Naive B cell (primary cell): ENCODE data around the gene PPP1R37. TPM values are rescaled to one million over a fixed set of nuclear protein-coding genes. Genes with fewer than 3 reads are reported as not detected.

Experiments used
- ATAC-seq, 2 donors: fragments of 150-1000 bp; cut with Tn5 transposase; 2 replicates each; pipeline ENCODE4 v1.10.0; 2021; ENCODE audit warnings: low read depth in 2 of 2, mild to moderate bottlenecking in 2 of 2, moderate library complexity in 2 of 2
- DNase-seq: peaks from one replicate; pipeline ENCODE4 v3.0.0; 2022
- H3K27ac Mint-ChIP-seq, 6 donors: one replicate each; pipeline ENCODE4 v1.8.0; 2020 to 2022; ENCODE audit warnings: mild to moderate bottlenecking in 6 of 6, mixed read lengths in 6 of 6, moderate library complexity in 5 of 6, inconsistent platforms in 2 of 6
- H3K27me3 Mint-ChIP-seq, 3 donors: one replicate each; pipeline ENCODE4 v1.8.0; 2021 to 2022; ENCODE audit warnings: mixed read lengths in 3 of 3, mild to moderate bottlenecking in 1 of 3
- H3K36me3 Mint-ChIP-seq, 2 donors: one replicate each; pipeline ENCODE4 v1.8.0; 2020 to 2022; ENCODE audit warnings: mixed read lengths in 2 of 2, inconsistent platforms in 1 of 2, mild to moderate bottlenecking in 1 of 2
- H3K4me1 Mint-ChIP-seq, 3 donors: one replicate each; pipeline ENCODE4 v1.8.0; 2020 to 2022; ENCODE audit warnings: mixed read lengths in 3 of 3, inconsistent platforms in 1 of 3, mild to moderate bottlenecking in 1 of 3, moderate library complexity in 1 of 3
- H3K4me3 Mint-ChIP-seq, 8 donors: one replicate each; pipeline ENCODE4 v1.8.0; 2020 to 2022; ENCODE audit warnings: mild to moderate bottlenecking in 8 of 8, mixed read lengths in 8 of 8, moderate library complexity in 8 of 8, inconsistent platforms in 2 of 8
- H3K9me3 Mint-ChIP-seq, 7 donors: one replicate each; pipeline ENCODE4 v1.8.0; 2020 to 2022; ENCODE audit warnings: mixed read lengths in 7 of 7, mild to moderate bottlenecking in 5 of 7, inconsistent platforms in 2 of 7, moderate library complexity in 1 of 7
- polyA plus RNA-seq, 6 donors: library from polyadenylated mRNA; unstranded; fragments of 300-500 nt; fragmentation: Illumina TruSeq; gene quantifications; one replicate each; pipeline ENCODE4 v1.2.3, GENCODE V29; 2021; ENCODE audit warnings: low read depth in 6 of 6

Gene PPP1R37
- polyA plus RNA-seq, 6 donors from 2014 or later = 0.20 to 1.4 (median 0.32) TPM; not detected in 1

DNA sequence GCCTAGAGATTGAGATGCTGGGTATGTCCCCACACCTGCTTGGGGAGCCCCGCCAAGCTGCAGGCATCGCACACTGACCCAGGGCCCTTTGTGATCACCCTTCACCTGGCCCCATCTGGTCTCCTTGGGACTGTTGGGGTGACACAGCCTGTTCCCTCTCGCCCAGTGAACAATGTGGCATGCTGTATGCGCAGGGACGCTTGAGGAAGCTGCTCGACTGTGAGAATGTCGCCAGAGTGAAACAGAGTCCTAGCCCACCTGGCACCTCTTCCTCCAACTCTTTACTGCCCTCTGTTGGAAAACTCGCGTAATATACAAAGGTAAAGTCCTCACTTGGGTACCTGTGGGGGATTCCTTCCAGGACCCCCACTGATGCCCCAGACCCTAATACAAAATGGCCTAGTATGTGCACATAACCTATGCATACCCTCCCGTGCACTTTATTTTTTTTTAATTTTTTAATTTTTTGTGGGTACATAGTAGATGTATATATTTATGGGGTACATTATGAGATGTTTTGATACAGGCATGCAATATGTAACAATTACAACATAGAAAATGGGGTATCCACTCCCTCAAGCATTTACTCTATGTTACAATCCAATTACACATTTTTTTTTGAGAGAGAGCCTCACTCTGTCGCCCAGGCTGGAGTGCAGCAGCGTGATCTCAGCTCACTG, 94.6 kb downstream of the PPP1R37 start:
- Mint-ChIP-seq H3K27ac (peak overlapping the region in 2 of 6 donors; percentile 8), H3K36me3 (peaks cover 0 to 8% of the 10 kb centered on the region in 2 donors), H3K4me1 (peaks cover 19 to 35% (median 26%) of the 10 kb centered on the region in 3 donors), H3K9me3 (peaks cover 0 to 8% (median 0%) of the 10 kb centered on the region in 7 donors), H3K4me3 (peak overlapping the region in 1 of 8 donors; percentile 23), H3K27me3 (no peaks in the 10 kb centered on the region)
- peak; percentile 91 for ATAC-seq
- DNase-seq = peak; percentile 57

DNA sequence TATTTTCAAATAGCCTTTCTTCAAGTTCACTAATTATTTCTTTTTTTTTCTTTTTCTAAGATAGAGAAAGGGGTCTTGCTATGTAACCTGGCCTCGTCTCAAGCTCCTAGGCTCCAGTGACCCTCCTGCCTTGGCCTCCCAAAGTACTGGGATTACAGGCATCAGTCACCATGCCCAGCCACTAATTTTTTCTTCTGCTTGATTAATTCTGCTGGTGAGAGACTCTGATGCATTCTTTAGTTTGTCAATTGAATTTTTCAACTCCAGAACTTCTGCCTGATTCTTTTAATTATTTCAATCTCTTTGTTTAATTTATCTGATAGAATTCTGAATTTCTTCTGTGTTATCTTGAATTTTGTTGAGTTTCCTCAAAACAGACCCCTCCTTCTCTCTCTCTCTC, 97.0 kb downstream of the PPP1R37 start:
- DNase-seq (no peak), ATAC-seq (no peak)
- Mint-ChIP-seq H3K4me3 (no peak overlapping the region), H3K27ac (no peak overlapping the region), H3K27me3 (no peaks in the 10 kb centered on the region), H3K9me3 (peaks cover 0 to 8% (median 0%) of the 10 kb centered on the region in 7 donors), H3K36me3 (peaks cover 0 to 8% of the 10 kb centered on the region in 2 donors), H3K4me1 (peaks cover 7 to 17% (median 13%) of the 10 kb centered on the region in 3 donors)

DNA sequence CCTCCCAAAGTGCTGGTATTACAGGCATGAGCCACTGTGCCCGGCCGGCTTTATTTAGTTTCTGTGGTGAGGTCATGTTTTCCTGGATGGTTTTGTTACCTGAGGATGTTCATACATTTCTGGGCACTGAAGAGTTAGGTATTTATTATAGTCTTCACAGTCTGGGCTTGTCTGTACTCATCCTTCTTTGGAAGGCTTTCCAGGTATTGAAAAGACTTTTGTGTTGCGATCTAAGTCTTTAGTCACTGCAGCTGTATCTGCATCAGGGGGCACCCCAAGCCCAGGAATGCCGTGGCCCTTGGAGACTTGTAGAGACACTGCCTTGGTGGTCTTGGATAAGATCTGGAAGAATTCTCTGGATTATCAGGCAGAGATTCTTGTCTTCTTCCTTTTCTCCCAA, 98.4 kb downstream of the PPP1R37 start:
- DNase-seq (no peak), ATAC-seq (no peak)
- peaks cover 0 to 10% (median 10%) of the 10 kb centered on the region in 3 donors for H3K4me1 Mint-ChIP-seq
- H3K4me3 Mint-ChIP-seq = peak overlapping the region in 1 of 8 donors; percentile 29
- peaks cover 0 to 8% of the 10 kb centered on the region in 2 donors for H3K36me3 Mint-ChIP-seq
- no peaks in the 10 kb centered on the region for H3K27me3 Mint-ChIP-seq
- no peak overlapping the region for H3K27ac Mint-ChIP-seq
- peaks cover 0 to 8% (median 0%) of the 10 kb centered on the region in 7 donors for H3K9me3 Mint-ChIP-seq

DNA sequence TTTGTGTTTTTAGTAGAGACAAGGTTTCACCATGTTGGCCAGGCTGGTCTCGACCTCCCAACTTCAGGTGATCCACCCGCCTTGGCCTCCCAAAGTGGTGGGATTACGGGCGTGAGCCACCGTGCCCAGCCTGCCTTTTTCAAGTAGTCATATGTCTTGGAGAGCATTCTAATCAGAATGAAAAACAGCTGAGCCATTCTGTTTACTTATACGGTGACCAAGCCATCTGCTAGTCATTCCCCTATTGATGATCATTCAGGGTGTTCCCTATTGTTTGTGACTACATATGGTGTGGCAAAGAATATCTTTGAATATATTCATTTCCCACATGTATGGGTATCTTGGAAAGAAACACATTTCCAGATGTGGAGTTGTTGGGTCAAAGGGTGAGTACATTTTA, 102.8 kb downstream of the PPP1R37 start:
- no peaks in the 10 kb centered on the region for H3K9me3 Mint-ChIP-seq
- no peak overlapping the region for H3K27ac Mint-ChIP-seq
- no peaks in the 10 kb centered on the region for H3K36me3 Mint-ChIP-seq
- peaks cover 0 to 14% (median 0%) of the 10 kb centered on the region in 3 donors for H3K27me3 Mint-ChIP-seq
- no peaks in the 10 kb centered on the region for H3K4me1 Mint-ChIP-seq
- no peak overlapping the region for H3K4me3 Mint-ChIP-seq
- no peak for DNase-seq
- no peak for ATAC-seq

Other genes starting within 250 kb of the PPP1R37 start
- not detected for gene NECTIN2, start 246.9 kb upstream of the PPP1R37 start, polyA plus RNA-seq
- gene TOMM40, start 201.9 kb upstream of the PPP1R37 start, polyA plus RNA-seq = 10 to 100 TPM; 21.3 to 36.2 (median 25.8) TPM
- not detected for gene APOE, start 187.4 kb upstream of the PPP1R37 start, polyA plus RNA-seq
- not detected for gene APOC1, start 178.6 kb upstream of the PPP1R37 start, polyA plus RNA-seq
- gene APOC4, start 150.9 kb upstream of the PPP1R37 start, polyA plus RNA-seq = not detected
- not detected for gene APOC2, start 147.1 kb upstream of the PPP1R37 start, polyA plus RNA-seq
- 10 to 100 TPM; 17.5 to 27.2 (median 20.1) TPM for gene CLPTM1, start 137.8 kb upstream of the PPP1R37 start, polyA plus RNA-seq
- gene RELB, start 91.7 kb upstream of the PPP1R37 start, polyA plus RNA-seq = 10 to 100 TPM; 29.8 to 72.6 (median 64.7) TPM
- 10 to 100 TPM in 2 of 6 donors, 1 to 10 TPM in 4; 6.5 to 30.2 (median 9.7) TPM for gene CLASRP, start 54.1 kb upstream of the PPP1R37 start, polyA plus RNA-seq
- 10 to 100 TPM in 5 of 6 donors, 1 to 10 TPM in 1; 7.2 to 35.9 (median 13.7) TPM for gene ZNF296, start 16.7 kb upstream of the PPP1R37 start, polyA plus RNA-seq
- 100 to 1,000 TPM in 4 of 6 donors, 10 to 100 TPM in 2; 86.8 to 138 (median 102) TPM for gene GEMIN7, start 13.9 kb upstream of the PPP1R37 start, polyA plus RNA-seq
- not detected for gene NKPD1, start 67.8 kb downstream of the PPP1R37 start, polyA plus RNA-seq
- 100 to 1,000 TPM; 114 to 248 (median 134) TPM for gene TRAPPC6A, start 85.1 kb downstream of the PPP1R37 start, polyA plus RNA-seq
- 10 to 100 TPM in 5 of 6 donors, 1 to 10 TPM in 1; 9.1 to 24.5 (median 13.6) TPM for gene BLOC1S3, start 85.6 kb downstream of the PPP1R37 start, polyA plus RNA-seq
- gene EXOC3L2, start 152.2 kb downstream of the PPP1R37 start, polyA plus RNA-seq = not detected
- gene MARK4, start 158.1 kb downstream of the PPP1R37 start, polyA plus RNA-seq = 1 to 10 TPM in 1 of 6 donors, under 1 TPM in 4, not detected in 1; 0.35 to 2.7 (median 0.82) TPM
- not detected for gene CKM, start 229.7 kb downstream of the PPP1R37 start, polyA plus RNA-seq
- gene KLC3, start 247.6 kb downstream of the PPP1R37 start, polyA plus RNA-seq = not detected